ENCODE results near the gene RRP12. TPM values are rescaled to one million over a fixed set of nuclear protein-coding genes. Genes with fewer than 3 reads are reported as not detected.

The RRP12 gene
- total and polyA plus RNA-seq, 2 of the 4 experiments (the other 2 are of a cell fraction): 21.5 to 23.3 TPM

DNA sequence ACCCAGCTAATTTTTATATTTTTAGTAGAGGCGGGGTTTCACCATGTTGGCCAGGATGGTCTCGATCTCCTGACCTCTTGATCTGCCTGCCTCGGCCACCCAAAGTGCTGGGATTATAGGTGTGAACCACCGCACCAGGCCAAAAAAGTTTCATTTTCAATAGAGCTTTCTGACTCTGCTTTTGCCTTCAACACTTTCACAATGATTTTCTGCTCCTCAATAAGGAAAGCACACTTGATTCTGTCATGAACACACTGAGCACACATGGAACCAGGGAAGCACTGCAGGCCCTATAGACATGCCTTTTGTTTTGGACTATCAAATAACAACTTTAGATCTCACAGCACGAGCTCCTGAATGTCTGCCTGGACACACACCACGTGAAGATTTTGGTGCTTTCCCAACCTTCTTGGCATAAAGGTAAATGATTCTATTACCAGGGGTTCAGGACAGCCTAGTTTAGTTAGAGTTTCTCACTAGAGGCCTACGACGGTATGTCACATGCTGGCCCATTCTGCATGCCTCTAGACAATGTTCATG, 8.0 kb downstream of the RRP12 start:
- DNase-seq (no peak), ATAC-seq (ENCODE audit: low read depth) (no peak)
- Histone ChIP-seq H3K56ac (ENCODE audit: extremely low read depth, insufficient read depth, low read length) (no peak overlapping the region), H3K18ac (ENCODE audit: low read depth, low read length) (no peak overlapping the region), H3K27me3 (ENCODE audit: control insufficient read depth, insufficient read depth, low read length) (no peaks in the 10 kb centered on the region), H4K5ac (ENCODE audit: low read depth, low read length) (no peak overlapping the region), H4K91ac (ENCODE audit: insufficient read depth, low read depth, low read length) (no peak overlapping the region), H3K4me2 (ENCODE audit: low read depth, low read length) (no peak overlapping the region), H4K8ac (ENCODE audit: low read depth in 2 of 2, low read length in 2 of 2) (no peak overlapping the region), H2AFZ (replicated peaks; ENCODE audit: low read length, poor library complexity) (no peak overlapping the region), H2BK15ac (ENCODE audit: low read depth, low read length) (no peak overlapping the region), H3K4me1 (ENCODE audit: control insufficient read depth, insufficient read depth, low read length) (no peaks in the 10 kb centered on the region), H3K27ac (ENCODE audit: insufficient read depth, low read length) (no peak overlapping the region), H3K9me1 (ENCODE audit: insufficient read depth, low read length) (no peaks in the 10 kb centered on the region), H2AK5ac (ENCODE audit: low read depth, low read length) (no peak overlapping the region), H3K4ac (ENCODE audit: low read depth, low read length) (no peak overlapping the region), H3K9ac (ENCODE audit: low read depth, low read length) (no peak overlapping the region), H3K23ac (ENCODE audit: low read depth, low read length) (no peak overlapping the region), H3K79me1 (ENCODE audit: low read depth in 1 of 2, low read length in 2 of 2) (peaks cover 6% of the 10 kb centered on the region in 2 experiments; a peak in 3 of 4 replicates), H3K4me3 (ENCODE audit: insufficient read depth, low read depth, low read length) (no peak overlapping the region), H2BK20ac (ENCODE audit: low read depth, low read length) (no peak overlapping the region), H3K9me3 (ENCODE audit: control insufficient read depth, insufficient read depth, low read length) (no peaks in the 10 kb centered on the region), H3K14ac (replicated peaks; ENCODE audit: low read depth, low read length) (no peak overlapping the region), H3K36me3 (ENCODE audit: control insufficient read depth, insufficient read depth, low read length) (peaks cover 42% of the 10 kb centered on the region), H2BK120ac (ENCODE audit: low read depth, low read length) (no peak overlapping the region), H2BK5ac (ENCODE audit: low read depth, low read length, poor library complexity, severe bottlenecking) (no peak overlapping the region), H2AK9ac (replicated peaks; ENCODE audit: low read depth, low read length, poor library complexity) (no peak overlapping the region), H4K20me1 (ENCODE audit: insufficient read depth, low read length) (no peaks in the 10 kb centered on the region)
- in situ Hi-C loops (cut with MboI; ENCODE audit: low sequenced_read_pairs): no loop called here
- TF ChIP-seq CHD1 (IDR thresholded peaks at IDR 0.05; ENCODE audit: low read depth, low read length) (no peak), MXI1 (IDR thresholded peaks at IDR 0.05; ENCODE audit: borderline replicate concordance, low read depth, low read length) (no peak), MAFK (IDR thresholded peaks at IDR 0.05; ENCODE audit: low read depth, low read length) (no peak)
- POLR2A ChIA-PET (ENCODE audit: unreplicated experiment): no interaction called here
- intact Hi-C loops (cut with micrococcal nuclease): no loop called here
- CTCF ChIA-PET: no interaction called here
- no TSS peak for BruUV-seq (replicated peaks)
- dilution Hi-C loops (cut with HindIII; ENCODE audit: low sequenced_read_pairs, unreplicated experiment): no loop called here
- 80% methylated on average over 2 of the region's 8 CpGs; no CpG with 5 or more reads in 1 of the 2 experiments for WGBS, 2 experiments (ENCODE audit: extremely low coverage in 2 of 2, insufficient read length in 1 of 2)

Data from IMR-90 (cell line).